Measurements from ENCODE around the gene NEK8.

DNA sequence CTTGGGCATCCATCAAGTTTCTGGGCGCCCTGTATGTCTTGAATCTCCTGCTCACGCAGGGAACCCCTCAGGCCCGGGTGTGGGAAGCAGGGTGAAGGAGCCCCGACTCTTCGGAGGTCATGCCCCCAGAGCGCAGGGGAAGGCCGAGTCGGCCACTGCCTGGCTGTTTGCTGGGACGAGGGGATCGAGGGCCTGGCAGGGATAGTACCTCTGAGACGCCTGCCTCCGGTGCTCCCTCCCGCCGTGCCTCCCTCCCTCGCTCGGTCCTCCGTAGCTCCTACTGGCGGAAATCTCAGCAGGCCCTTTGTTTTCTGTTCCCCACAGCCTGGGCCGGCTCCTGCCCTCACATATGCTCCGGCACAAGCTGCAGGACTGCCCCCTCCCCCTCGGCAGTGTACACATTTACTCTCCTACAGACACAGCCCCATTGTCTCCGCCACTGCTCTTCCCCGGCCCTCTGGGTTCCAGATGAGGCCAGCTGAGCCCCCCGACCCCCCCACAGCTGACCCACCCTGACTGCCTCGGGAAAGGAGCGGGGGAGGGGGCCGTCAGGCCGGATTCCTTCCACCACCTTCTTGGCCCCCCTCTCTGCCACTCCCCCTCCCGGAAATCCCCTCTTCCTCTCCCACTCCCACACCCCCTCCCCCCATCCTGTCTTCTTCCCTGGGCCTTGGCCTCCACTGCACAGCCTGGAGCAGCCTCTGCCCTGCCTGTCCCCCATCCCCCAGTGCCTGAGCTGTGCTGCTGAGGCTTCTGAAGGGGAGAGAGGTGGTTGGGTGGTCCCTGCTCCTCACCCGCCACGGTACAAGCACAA, 16.6 kb downstream of the NEK8 start:
- TF ChIP-seq, protein P1, sequence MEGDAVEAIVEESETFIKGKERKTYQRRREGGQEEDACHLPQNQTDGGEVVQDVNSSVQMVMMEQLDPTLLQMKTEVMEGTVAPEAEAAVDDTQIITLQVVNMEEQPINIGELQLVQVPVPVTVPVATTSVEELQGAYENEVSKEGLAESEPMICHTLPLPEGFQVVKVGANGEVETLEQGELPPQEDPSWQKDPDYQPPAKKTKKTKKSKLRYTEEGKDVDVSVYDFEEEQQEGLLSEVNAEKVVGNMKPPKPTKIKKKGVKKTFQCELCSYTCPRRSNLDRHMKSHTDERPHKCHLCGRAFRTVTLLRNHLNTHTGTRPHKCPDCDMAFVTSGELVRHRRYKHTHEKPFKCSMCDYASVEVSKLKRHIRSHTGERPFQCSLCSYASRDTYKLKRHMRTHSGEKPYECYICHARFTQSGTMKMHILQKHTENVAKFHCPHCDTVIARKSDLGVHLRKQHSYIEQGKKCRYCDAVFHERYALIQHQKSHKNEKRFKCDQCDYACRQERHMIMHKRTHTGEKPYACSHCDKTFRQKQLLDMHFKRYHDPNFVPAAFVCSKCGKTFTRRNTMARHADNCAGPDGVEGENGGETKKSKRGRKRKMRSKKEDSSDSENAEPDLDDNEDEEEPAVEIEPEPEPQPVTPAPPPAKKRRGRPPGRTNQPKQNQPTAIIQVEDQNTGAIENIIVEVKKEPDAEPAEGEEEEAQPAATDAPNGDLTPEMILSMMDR (conservative IDR thresholded peaks at IDR 0.05 in 1 of 2, IDR thresholded peaks at IDR 0.05 in 1 of 2; ENCODE audit: extremely low read depth in 1 of 2, insufficient read depth in 1 of 2, low read depth in 1 of 2, low read length in 2 of 2), result no peak
- no peak for TF ChIP-seq EZH2 (IDR thresholded peaks at IDR 0.05; ENCODE audit: borderline replicate concordance, low read length)

All from mammary epithelial cell (primary cell).